ENCODE results near the gene PLAC1. TPM values are rescaled to one million over a fixed set of nuclear protein-coding genes. Genes with fewer than 3 reads are reported as not detected.

Gene PLAC1
- total and polyA plus RNA-seq, 2 experiments from 2014 or later = 0.50 to 0.83 TPM

DNA sequence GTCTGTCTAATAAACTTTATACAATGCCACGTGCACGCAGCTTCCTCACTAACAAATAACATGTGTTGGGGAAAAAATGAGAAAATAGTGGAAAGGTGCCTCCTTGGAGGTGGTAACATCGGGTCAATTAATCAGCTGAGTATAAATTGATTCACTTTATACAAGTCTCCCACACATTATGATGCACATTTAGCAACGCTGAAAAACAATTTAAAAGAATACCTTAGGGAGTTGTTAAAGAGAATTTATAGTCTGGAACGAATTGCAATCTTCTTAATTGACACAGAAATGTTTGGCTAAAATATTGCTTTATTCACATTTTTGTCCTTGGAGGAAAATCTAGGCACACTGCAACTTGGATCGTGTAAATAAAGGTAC lies 114.1 kb downstream of the PLAC1 start (continued):
- TF ChIP-seq REST (IDR thresholded peaks at IDR 0.05; ENCODE audit: unreplicated experiment) (no peak), ZNF331 (CRISPR knock-in tag; IDR thresholded peaks at IDR 0.05; ENCODE audit: low read depth) (no peak), CREB1 (CRISPR knock-in tag; IDR thresholded peaks at IDR 0.05; ENCODE audit: low read depth) (no peak), EZH2phosphoT487 (IDR thresholded peaks at IDR 0.05; ENCODE audit: unreplicated experiment) (no peak), POLR2AphosphoS5 (IDR thresholded peaks at IDR 0.05; ENCODE audit: low read depth) (no peak), NANOG (IDR thresholded peaks at IDR 0.05; ENCODE audit: borderline replicate concordance) (no peak), JUNB (IDR thresholded peaks at IDR 0.05; ENCODE audit: unreplicated experiment) (no peak)
- TF ChIP-seq, protein P1, sequence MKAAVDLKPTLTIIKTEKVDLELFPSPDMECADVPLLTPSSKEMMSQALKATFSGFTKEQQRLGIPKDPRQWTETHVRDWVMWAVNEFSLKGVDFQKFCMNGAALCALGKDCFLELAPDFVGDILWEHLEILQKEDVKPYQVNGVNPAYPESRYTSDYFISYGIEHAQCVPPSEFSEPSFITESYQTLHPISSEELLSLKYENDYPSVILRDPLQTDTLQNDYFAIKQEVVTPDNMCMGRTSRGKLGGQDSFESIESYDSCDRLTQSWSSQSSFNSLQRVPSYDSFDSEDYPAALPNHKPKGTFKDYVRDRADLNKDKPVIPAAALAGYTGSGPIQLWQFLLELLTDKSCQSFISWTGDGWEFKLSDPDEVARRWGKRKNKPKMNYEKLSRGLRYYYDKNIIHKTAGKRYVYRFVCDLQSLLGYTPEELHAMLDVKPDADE (IDR thresholded peaks at IDR 0.05) = no peak
- TF ChIP-seq, protein P2, sequence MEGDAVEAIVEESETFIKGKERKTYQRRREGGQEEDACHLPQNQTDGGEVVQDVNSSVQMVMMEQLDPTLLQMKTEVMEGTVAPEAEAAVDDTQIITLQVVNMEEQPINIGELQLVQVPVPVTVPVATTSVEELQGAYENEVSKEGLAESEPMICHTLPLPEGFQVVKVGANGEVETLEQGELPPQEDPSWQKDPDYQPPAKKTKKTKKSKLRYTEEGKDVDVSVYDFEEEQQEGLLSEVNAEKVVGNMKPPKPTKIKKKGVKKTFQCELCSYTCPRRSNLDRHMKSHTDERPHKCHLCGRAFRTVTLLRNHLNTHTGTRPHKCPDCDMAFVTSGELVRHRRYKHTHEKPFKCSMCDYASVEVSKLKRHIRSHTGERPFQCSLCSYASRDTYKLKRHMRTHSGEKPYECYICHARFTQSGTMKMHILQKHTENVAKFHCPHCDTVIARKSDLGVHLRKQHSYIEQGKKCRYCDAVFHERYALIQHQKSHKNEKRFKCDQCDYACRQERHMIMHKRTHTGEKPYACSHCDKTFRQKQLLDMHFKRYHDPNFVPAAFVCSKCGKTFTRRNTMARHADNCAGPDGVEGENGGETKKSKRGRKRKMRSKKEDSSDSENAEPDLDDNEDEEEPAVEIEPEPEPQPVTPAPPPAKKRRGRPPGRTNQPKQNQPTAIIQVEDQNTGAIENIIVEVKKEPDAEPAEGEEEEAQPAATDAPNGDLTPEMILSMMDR (conservative IDR thresholded peaks at IDR 0.05; ENCODE audit: low read depth in 2 of 2) = no peak

GRCh38 chrX:134543288-134543687 lies 115.0 kb downstream of the PLAC1 start:
- DNase-seq (ENCODE audit: low spot score) (peak; percentile 41), ATAC-seq (no peak)
- no peaks in the 10 kb centered on the region for H4K20me1 ChIP-seq (replicated peaks; ENCODE audit: insufficient read depth)
- Mint-ChIP-seq H3K4me1 (peaks cover 40% of the 10 kb centered on the region), H3K36me3 (ENCODE audit: low read depth) (no peaks in the 10 kb centered on the region), H3K9me3 (no peaks in the 10 kb centered on the region), H3K27me3 (ENCODE audit: insufficient read depth, low read depth, poor library complexity) (peaks cover 43% of the 10 kb centered on the region), H3K27ac (no peak overlapping the region), H3K4me3 (peak overlapping the region; percentile 46; the same call in 2 of the 3 replicates)
- no peak overlapping the region for H3K4me3 ChIP-seq
- 0 out of 2 replicates have a peak, but pooled peaks cover 5% of the 10 kb centered on the region for H3F3A ChIP-seq (replicated peaks; ENCODE audit: low read depth)
- no peak overlapping the region for H3K27ac ChIP-seq (ENCODE audit: low read depth)
- H3K4me1 ChIP-seq (ENCODE audit: insufficient read depth) = peaks cover 47% of the 10 kb centered on the region
- peaks cover 41% of the 10 kb centered on the region for H3K27me3 ChIP-seq (ENCODE audit: insufficient read depth)
- no peak overlapping the region for H2AFZ ChIP-seq
- no peaks in the 10 kb centered on the region for H3K9me2 ChIP-seq (ENCODE audit: insufficient read depth)
- peak overlapping the region; percentile 78 for H3K4me2 ChIP-seq
- no peaks in the 10 kb centered on the region for H3K79me2 ChIP-seq (replicated peaks; ENCODE audit: insufficient read depth)
- no peak for TF ChIP-seq POLR2AphosphoS5 (IDR thresholded peaks at IDR 0.05; ENCODE audit: low read depth)
- TF ChIP-seq EZH2phosphoT487 (IDR thresholded peaks at IDR 0.05; ENCODE audit: unreplicated experiment) = no peak
- TF ChIP-seq STAT1 (IDR thresholded peaks at IDR 0.05; ENCODE audit: unreplicated experiment) = no peak
- no peak for TF ChIP-seq REST (IDR thresholded peaks at IDR 0.05; ENCODE audit: unreplicated experiment)
- TF ChIP-seq, protein P1 (IDR thresholded peaks at IDR 0.05) = no peak
- H3K36me3 ChIP-seq (ENCODE audit: insufficient read depth) = no peaks in the 10 kb centered on the region
